ENCODE measurements around the gene ACTR2.
A peak's percentile ranks its signal among the peaks of the same experiment; 100 is the strongest.
"Not testable (repeated sequence)": the region's sequence is repeated elsewhere in the genome, so short reads cannot be mapped to it uniquely, and the experiment has no call there.

The ACTR2 gene

DNA sequence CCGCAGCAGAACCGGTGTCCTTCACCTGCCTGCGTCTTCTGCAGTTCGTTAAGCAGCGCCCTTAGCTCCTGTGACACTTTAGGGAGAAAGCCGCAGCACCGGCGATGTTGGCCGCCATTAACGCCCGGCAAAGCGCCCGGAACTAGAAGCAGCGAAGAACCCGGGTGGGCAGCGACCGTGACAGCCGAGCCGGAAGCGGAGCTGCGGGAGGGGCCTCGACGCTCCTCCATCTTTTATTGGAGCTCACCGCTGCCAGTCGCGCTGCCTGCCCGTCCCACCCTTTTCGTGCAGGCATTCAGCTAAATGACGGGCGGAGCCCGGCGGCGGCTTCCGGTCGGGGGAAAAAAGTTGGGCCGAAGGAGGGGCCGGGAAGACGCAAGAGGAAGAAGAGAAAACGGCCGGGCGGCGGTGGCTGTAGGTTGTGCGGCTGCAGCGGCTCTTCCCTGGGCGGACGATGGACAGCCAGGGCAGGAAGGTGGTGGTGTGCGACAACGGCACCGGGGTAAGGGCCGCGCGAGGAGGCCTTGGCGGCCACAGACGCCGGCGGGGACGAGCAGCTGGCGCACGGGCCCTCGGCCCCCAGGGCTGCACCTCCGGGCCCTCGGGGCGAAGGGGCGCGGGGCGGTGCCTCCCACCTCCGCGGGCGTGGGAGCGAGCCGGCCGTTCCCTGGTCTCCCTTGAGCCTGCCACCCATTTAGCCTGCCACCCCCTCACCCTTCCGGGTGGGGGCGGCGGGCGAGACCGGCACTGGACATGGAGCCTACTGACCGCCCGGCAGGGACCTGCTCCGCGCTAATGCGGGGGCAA lies at the start of gene ACTR2:
Gene ACTR2 (plus strand): TSS at position 376 of the 807 bp plus-strand sequence. CDS start 79 bp downstream, at position 455.
- peak; percentile 98 for DNase-seq

DNA sequence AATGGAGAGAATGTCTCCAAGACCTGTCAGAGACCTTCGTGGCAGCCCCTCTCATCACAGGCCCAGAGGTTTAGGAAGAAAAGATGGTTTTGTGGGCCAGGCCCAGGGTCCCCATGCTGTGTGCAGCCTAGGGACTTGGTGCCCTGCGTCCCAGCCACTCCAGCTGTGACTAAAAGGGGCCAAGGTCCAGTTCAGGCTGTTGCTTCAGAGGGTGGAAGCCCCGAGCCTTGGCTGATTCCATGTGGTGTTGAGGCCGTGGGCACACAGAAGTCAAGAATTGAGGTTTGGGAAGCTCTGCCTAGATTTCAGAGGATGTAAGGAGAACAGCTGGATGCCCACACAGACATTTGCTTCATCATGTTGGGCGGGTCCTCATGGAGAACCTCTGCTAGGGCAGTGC lies 45.1 kb upstream of the ACTR2 start:
- no peak for DNase-seq

GRCh38 chr2:65183406-65183805 lies 44.2 kb upstream of the ACTR2 start:
- DNase-seq: not testable (repeated sequence)

DNA sequence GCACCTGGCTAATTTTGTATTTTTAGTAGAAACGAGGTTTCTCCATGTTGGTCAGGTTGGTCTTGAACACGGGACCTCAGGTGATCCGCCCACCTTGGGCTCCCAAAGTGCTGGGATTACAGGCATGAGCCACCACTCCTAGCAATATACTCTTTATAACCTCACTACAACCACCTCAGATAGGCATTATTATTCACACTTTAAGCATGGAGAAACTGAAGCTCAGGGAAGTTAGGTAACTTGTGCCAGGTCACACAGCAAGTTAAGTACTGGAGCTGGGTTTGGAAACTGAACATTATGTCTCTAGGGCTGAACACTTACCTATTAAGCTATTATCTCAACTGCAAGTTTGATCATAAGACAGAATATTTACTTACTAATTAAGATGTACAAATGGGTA lies 42.6 kb upstream of the ACTR2 start:
- no peak for DNase-seq

- DNase-seq: no peak
These were observed 41.4 kb upstream of the ACTR2 start for GRCh38 chr2:65186093-65186868.

DNA sequence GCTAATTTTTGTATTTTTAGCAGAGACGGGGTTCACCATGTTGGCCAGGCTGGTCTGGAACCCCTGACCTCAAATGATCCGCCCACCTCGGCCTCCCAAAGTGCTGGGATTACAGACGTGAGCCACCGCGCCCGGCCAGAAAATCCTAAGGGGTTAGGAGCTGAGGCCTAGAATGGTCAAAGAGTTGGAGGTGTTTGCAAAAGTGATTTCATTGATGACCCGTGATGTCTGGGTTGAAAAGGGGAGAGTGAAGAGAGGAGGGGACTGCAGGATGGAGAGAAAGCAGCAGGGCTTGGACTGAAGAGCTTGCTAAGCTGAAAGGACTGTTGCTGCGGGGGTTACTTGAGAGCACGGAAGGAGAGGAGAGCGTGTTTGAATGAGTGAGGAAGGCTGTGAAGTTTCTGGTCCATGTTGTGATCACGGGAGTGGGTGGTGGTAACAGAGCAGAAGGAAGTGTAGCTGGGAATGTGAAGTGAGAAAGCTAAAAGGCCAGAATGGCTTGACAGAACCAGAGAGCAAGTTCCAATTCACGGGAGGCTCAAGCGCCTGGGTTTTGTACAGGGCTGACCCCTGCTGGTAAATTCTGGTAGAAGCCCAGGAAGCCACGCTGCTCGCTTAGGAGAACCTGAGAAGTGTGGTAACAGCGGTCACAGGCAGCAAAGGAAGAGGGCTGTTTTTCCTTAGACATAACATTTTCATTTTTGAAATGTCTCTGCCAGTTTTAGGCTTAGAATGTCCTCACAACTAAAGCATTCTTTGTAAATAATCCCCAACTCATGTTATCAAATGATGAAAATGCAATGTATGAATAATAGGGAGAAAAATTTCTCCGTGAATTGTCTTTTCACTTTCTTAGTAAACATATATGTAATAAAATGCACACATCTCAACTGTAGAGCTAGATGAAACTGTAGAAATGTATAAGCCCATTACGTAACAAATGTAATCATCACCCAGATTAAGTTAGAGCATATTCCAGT lies 40.5 kb upstream of the ACTR2 start:
- DNase-seq: peak; percentile 86

- no peak for DNase-seq
These were observed 34.2 kb upstream of the ACTR2 start for GRCh38 chr2:65193446-65193845.

DNA sequence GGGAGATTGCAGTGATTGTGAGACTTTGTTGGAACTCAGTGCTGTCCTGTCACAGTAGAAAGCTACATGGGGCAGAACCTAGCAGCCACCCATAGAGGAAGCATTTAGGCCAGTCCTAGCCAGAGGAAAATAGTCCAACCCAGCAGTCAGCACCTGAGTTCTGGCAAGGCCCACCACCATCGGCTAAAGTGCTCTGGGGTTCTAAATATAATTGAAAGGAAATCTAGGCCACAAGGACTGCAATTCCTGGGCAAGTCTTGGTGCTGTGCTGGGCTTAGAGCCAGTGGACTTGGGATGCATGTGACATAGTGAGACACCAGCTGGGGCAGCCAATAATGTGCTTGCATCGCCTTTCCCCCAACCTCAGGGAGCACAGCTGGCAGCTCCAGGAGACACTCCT lies 28.9 kb upstream of the ACTR2 start:
- DNase-seq: no peak

DNA sequence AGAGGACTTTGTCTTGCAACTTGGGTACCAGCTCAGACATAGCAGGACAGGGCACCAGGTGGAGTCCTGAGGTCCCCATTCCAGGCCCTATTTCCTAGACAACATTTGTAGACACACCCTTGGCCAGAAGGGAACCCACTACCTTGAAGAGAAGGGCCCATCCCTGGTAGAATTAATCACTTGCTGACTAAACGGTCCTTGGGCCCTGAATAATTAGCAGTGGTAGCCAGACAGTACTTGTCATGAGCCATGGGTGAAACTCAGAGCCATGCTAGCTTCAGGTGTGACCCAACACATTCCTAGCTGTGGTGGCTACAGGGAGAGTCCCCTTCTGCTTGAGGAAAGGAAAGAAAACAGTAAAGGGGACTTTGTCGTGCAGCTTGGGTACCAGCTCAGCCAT lies 28.5 kb upstream of the ACTR2 start:
- DNase-seq: no peak

DNA sequence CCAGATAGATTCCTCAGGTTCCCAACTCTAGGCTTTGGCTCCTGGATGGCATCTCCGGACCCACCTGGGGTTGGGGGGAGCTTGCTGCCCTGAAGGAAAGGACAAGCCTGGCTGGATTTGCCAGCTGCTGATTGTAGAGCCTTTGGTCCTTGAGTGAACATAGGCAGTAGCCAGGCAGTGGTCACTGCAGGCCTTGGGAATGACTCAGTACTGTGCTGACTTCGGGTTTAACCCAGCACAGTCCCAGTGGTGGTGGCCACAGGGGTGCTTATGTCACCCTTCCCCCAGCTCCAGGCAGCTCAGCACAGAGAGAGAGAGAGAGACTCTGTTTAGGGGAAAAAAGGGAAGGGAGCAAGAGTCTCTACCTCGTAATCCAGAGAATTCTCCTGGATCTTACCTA lies 27.7 kb upstream of the ACTR2 start:
- no peak for DNase-seq

GRCh38 chr2:65204461-65205210 lies 23.0 kb upstream of the ACTR2 start:
- DNase-seq: peak; percentile 67

- DNase-seq: no peak
These were observed 15.5 kb upstream of the ACTR2 start for GRCh38 chr2:65212115-65212514.

DNA sequence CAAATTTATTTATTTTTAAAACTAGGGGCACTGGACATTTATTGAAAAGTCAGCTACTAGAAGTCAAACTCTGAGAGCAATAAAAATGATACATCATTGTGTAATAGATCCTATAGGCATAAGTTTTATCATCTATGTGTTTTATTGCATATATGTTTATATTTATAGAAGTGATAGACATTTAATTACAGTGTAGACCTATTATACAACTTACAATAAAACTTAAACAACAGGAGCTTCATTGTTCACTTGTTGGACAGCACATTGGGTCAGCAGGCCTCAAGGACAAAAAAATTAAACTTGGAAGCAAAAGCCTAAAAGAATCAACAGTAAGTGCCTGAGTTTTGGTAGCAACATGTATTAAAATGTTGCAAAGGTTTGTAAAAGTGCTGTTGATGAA lies 15.0 kb upstream of the ACTR2 start:
- no peak for DNase-seq

DNA sequence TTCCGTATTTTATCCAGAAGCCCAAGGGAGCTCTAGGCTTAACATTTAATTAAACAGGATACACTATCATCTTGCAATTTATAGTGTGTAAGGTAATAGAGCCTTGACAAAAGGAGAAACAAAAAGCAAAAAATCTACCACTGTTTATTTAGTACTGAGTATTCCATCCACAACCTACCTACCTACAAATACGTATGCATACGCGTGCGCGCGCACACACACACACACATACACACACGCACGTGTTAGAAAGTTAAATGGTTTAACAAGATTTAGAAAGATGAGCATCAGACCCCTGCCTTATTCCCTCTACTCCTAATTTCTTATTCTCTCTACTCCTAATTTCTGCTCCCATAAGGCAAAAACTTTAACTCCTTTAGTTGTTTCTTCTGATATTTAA lies 14.6 kb upstream of the ACTR2 start:
- DNase-seq: no peak

- DNase-seq: no peak
These were observed 13.3 kb upstream of the ACTR2 start for GRCh38 chr2:65214361-65214760.

GRCh38 chr2:65214843-65215242 lies 12.8 kb upstream of the ACTR2 start:
- DNase-seq: no peak

DNA sequence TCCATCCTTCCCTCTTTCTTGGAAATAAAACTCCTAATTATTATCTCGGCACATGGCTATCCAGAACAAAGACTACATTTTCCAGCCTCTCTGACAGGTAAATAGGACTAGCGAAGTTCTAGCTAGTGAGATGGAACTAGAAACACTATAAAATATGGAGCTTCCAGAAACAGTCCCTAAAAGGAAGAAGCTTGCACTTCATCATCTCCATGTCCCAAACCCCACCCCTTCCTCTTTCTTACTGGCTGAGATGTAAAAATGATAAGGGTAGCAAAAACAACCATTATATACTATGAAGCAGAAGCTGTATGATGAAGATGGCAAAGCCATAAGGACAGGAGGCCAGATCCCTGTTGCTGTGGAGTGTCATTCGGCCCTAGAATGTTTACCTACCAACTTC lies 11.7 kb upstream of the ACTR2 start:
- DNase-seq: peak; percentile 48

DNA sequence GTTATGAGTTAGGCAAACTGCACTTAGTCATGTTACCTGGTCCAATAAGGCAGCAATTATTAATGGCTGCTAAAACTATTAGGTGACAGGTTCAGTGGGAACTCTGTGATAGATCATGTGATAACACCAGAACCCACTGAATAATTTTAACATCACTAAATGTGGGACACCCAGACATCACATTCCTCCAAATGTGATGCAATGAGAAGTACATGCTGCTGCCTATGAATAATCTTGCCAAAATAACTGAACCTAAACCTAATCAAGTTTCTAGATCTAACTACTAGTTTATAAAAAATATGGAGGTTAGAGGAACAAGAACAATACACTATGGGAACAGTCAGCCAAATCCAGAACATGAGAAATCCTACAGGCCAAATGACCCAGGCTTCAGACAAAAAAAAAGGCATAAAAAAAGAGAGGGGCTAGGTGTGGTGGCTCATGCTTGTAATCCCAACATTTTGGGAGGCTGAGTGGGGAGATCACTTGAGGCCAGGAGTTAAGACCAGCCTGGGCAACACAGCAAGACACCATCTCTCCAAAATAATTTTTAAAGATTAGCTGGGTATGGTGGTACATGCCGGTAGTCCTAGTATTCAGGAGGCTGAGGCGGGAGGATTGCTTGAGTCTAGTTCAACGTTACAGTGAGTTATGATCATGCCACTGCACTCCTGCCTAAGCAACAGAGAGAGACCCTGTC lies 7.0 kb upstream of the ACTR2 start:
- DNase-seq: no peak

DNA sequence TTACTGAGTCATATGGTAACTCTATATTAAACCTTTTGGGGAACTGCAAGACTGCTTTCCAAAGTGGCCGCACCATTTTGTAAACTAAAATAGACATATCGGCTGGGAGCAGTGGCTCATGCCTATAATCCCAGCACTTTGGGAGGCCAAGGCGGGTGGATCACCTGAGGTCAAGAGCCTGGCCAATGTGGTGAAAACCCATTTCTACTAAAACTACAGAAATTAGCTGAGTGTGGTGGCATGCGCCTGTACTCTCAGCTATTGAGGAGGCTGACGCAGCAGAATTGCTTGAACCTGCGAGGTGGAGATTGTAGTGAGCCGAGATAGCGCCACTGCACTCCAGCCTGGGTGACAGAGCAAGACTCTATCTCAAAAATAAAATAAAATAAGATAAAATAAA lies 6.4 kb upstream of the ACTR2 start:
- not testable (repeated sequence) for DNase-seq

- DNase-seq: peak; percentile 36
These were observed 593 bp upstream of the ACTR2 start for GRCh38 chr2:65227020-65227455.

GRCh38 chr2:65228263-65228750 lies 676 bp downstream of the ACTR2 start:
- DNase-seq: peak; percentile 81

Data from hematopoietic multipotent progenitor cell treated with erythropoietin and hydrocortisone succinate and interleukin-3 and kit ligand, for 6 days (in vitro differentiated cells).